NB4 (cell line): Measurements from ENCODE around the gene DRAP1.

Experiments used
- MAX ChIP-seq: IDR thresholded peaks from 2 replicates; pipeline ENCODE4 v1.6.1; 2011; ENCODE audit warnings: low read depth, low read length
- MYC ChIP-seq: IDR thresholded peaks from 2 replicates; pipeline ENCODE4 v1.6.1; 2011; ENCODE audit warnings: low read depth, low read length
- POLR2A ChIP-seq: IDR thresholded peaks from 2 replicates; pipeline ENCODE4 v1.6.1; 2011; ENCODE audit warnings: mild to moderate bottlenecking; ENCODE audit not compliant: insufficient read length; ENCODE audit errors: extremely low read depth
- TF ChIP-seq, protein P1 (sequence below): IDR thresholded peaks from one replicate; pipeline ENCODE4 v1.5.1; 2012; ENCODE audit warnings: low read depth, low read length

- TF ChIP-seq POLR2A (peak; percentile 18), MAX (no peak), MYC (no peak)
- TF ChIP-seq, protein P1, sequence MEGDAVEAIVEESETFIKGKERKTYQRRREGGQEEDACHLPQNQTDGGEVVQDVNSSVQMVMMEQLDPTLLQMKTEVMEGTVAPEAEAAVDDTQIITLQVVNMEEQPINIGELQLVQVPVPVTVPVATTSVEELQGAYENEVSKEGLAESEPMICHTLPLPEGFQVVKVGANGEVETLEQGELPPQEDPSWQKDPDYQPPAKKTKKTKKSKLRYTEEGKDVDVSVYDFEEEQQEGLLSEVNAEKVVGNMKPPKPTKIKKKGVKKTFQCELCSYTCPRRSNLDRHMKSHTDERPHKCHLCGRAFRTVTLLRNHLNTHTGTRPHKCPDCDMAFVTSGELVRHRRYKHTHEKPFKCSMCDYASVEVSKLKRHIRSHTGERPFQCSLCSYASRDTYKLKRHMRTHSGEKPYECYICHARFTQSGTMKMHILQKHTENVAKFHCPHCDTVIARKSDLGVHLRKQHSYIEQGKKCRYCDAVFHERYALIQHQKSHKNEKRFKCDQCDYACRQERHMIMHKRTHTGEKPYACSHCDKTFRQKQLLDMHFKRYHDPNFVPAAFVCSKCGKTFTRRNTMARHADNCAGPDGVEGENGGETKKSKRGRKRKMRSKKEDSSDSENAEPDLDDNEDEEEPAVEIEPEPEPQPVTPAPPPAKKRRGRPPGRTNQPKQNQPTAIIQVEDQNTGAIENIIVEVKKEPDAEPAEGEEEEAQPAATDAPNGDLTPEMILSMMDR, result no peak
Observed at GRCh38 chr11:65872586-65873317, 46.5 kb upstream of the DRAP1 start, which contains the start of gene EFEMP2.
